Left colon (tissue), 2 donors: ENCODE results near the gene BPGM. TPM values are rescaled to one million over a fixed set of nuclear protein-coding genes. Genes with fewer than 3 reads are reported as not detected.

Source experiments
- total RNA-seq, 2 donors: library from RNA; stranded (reverse); fragmentation: NEBNext Ultra II Directional; extraction: Animal tissue kit (Norgen Biotek cat#: 25700); gene quantifications; one replicate each; pipeline ENCODE4 v1.2.1, GENCODE V29; 2021
- donor health status: DM: no; HTN: no; CAD: no.
- donor health status: DM: yes; HTN: yes; CAD: no.

BPGM gene
- total RNA-seq, 2 donors from 2014 or later = 7.7 to 9.7 TPM

Other genes with a start within 250 kb of the BPGM start
- 10 to 100 TPM; 12.7 to 26.8 TPM for gene AKR1B1, start 187.8 kb upstream of the BPGM start, total RNA-seq
- gene AKR1B10, start 119.3 kb upstream of the BPGM start, total RNA-seq = 100 to 1,000 TPM; 184 to 193 TPM
- gene AKR1B15, start 97.7 kb upstream of the BPGM start, total RNA-seq = 10 to 100 TPM in 1 of 2 donors, 1 to 10 TPM in 1; 7.8 to 14.0 TPM
- 100 to 1,000 TPM in 1 of 2 donors, 10 to 100 TPM in 1; 36.7 to 161 TPM for gene CALD1, start 132.8 kb downstream of the BPGM start, total RNA-seq